ENCODE results near the gene CCDC117.
"Not testable (repeated sequence)": the region's sequence is repeated elsewhere in the genome, so short reads cannot be mapped to it uniquely, and the experiment has no call there.

Gene CCDC117

GRCh38 chr22:28772633-28773460, at the start of gene CCDC117:
Gene CCDC117 (plus strand): TSS chr22:28772695. CDS start chr22:28772850, 155 bp downstream.
- in situ Hi-C loops (cut with MboI; ENCODE audit: low sequenced_read_pairs): no loop called here

- in situ Hi-C loops (cut with MboI; ENCODE audit: low sequenced_read_pairs): no loop called here
These were observed 44.5 kb upstream of the CCDC117 start for GRCh38 chr22:28728002-28728401.

GRCh38 chr22:28728621-28729313, 43.7 kb upstream of the CCDC117 start:
- in situ Hi-C loops (cut with MboI; ENCODE audit: low sequenced_read_pairs): no loop called here

GRCh38 chr22:28730179-28730578, 42.3 kb upstream of the CCDC117 start:
- in situ Hi-C loops (cut with MboI; ENCODE audit: low sequenced_read_pairs): no loop called here

- in situ Hi-C loops (cut with MboI; ENCODE audit: low sequenced_read_pairs): no loop called here
These were observed 38.1 kb upstream of the CCDC117 start for GRCh38 chr22:28734393-28734792.

GRCh38 chr22:28736301-28737155, 36.0 kb upstream of the CCDC117 start:
- in situ Hi-C loops (cut with MboI; ENCODE audit: low sequenced_read_pairs): no loop called here

GRCh38 chr22:28737701-28738100, 34.8 kb upstream of the CCDC117 start:
- in situ Hi-C loops (cut with MboI; ENCODE audit: low sequenced_read_pairs): no loop called here

- in situ Hi-C loops (cut with MboI; ENCODE audit: low sequenced_read_pairs): not testable (repeated sequence)
These were observed 33.6 kb upstream of the CCDC117 start for GRCh38 chr22:28738876-28739275.

- in situ Hi-C loops (cut with MboI; ENCODE audit: low sequenced_read_pairs): no loop called here
These were observed 31.2 kb upstream of the CCDC117 start for GRCh38 chr22:28741200-28741784.

GRCh38 chr22:28741785-28742561, 30.5 kb upstream of the CCDC117 start, which contains the start of the genes CHEK2 and HSCB:
Gene CHEK2 (minus strand): TSS chr22:28741820. CDS start chr22:28734721, 7,099 bp downstream.
Gene HSCB (plus strand): TSS chr22:28742039. CDS start chr22:28742096, 57 bp downstream.
- in situ Hi-C loops (cut with MboI; ENCODE audit: low sequenced_read_pairs): no loop called here

GRCh38 chr22:28742562-28742962, 29.9 kb upstream of the CCDC117 start:
- in situ Hi-C loops (cut with MboI; ENCODE audit: low sequenced_read_pairs): no loop called here

- in situ Hi-C loops (cut with MboI; ENCODE audit: low sequenced_read_pairs): no loop called here
These were observed 28.6 kb upstream of the CCDC117 start for GRCh38 chr22:28743852-28744251.

- in situ Hi-C loops (cut with MboI; ENCODE audit: low sequenced_read_pairs): no loop called here
These were observed 22.0 kb upstream of the CCDC117 start for GRCh38 chr22:28750471-28750881.

GRCh38 chr22:28754512-28754911, 18.0 kb upstream of the CCDC117 start:
- in situ Hi-C loops (cut with MboI; ENCODE audit: low sequenced_read_pairs): not testable (repeated sequence)

GRCh38 chr22:28759861-28760560, 12.5 kb upstream of the CCDC117 start:
- in situ Hi-C loops (cut with MboI; ENCODE audit: low sequenced_read_pairs): no loop called here

GRCh38 chr22:28761449-28761755, 11.1 kb upstream of the CCDC117 start:
- in situ Hi-C loops (cut with MboI; ENCODE audit: low sequenced_read_pairs): no loop called here

GRCh38 chr22:28762000-28762399, 10.5 kb upstream of the CCDC117 start:
- in situ Hi-C loops (cut with MboI; ENCODE audit: low sequenced_read_pairs): not testable (repeated sequence)

- in situ Hi-C loops (cut with MboI; ENCODE audit: low sequenced_read_pairs): no loop called here
These were observed 5.9 kb upstream of the CCDC117 start for GRCh38 chr22:28766628-28767027.

- in situ Hi-C loops (cut with MboI; ENCODE audit: low sequenced_read_pairs): no loop called here
These were observed 3.6 kb upstream of the CCDC117 start for GRCh38 chr22:28768701-28769393.

Measured in HL-60/S4 (cell line).